Activated CD4-positive, alpha-beta memory T cell treated with anti-CD3 and anti-CD28 coated beads for 36 hours (primary cell): Measurements from ENCODE around the gene LCLAT1. TPM values are rescaled to one million over a fixed set of nuclear protein-coding genes. Genes with fewer than 3 reads are reported as not detected.

Source experiments
- CTCF ChIA-PET: fragments of 350-600 bp; sonication (Branson Sonifier 250); formaldehyde crosslinking; loops from one replicate; lab custom pipeline; 2021; ENCODE audit warnings: antibody characterized with exemption, inconsistent platforms; lab: Charles Lee
- POLR2A ChIA-PET: fragments of 350-600 bp; sonication (Branson Sonifier 250); formaldehyde crosslinking; loops from one replicate; lab custom pipeline; 2021; ENCODE audit warnings: antibody characterized with exemption; lab: Charles Lee
- DNase-seq: peaks from one replicate; pipeline ENCODE4 v3.0.0-alpha.2; 2020
- H3K27ac Mint-ChIP-seq: one replicate; pipeline ENCODE4 v1.8.0; 2021; ENCODE audit warnings: mixed read lengths
- H3K27me3 Mint-ChIP-seq: one replicate; pipeline ENCODE4 v1.8.0; 2021; ENCODE audit warnings: mixed read lengths
- H3K36me3 Mint-ChIP-seq: one replicate; pipeline ENCODE4 v1.8.0; 2021; ENCODE audit warnings: mixed read lengths
- H3K4me1 Mint-ChIP-seq: one replicate; pipeline ENCODE4 v1.8.0; 2021; ENCODE audit warnings: low read depth, mixed read lengths
- H3K4me3 Mint-ChIP-seq: one replicate; pipeline ENCODE4 v1.8.0; 2021; ENCODE audit warnings: mild to moderate bottlenecking, mixed read lengths
- H3K9me3 Mint-ChIP-seq: one replicate; pipeline ENCODE4 v1.8.0; 2021; ENCODE audit warnings: mixed read lengths
- intact Hi-C: fragments of 100-400 bp; cut with micrococcal nuclease; formaldehyde crosslinking; loops from one replicate; pipeline ENCODE4 v1.15.1; 2023
- total RNA-seq, 2 experiments: library from RNA; stranded (reverse); gene quantifications; one replicate each; pipeline ENCODE4 v1.2.3, GENCODE V29; 2021

Gene LCLAT1
- total RNA-seq = 10 to 100 TPM; 21.5 to 24.3 TPM

GRCh38 chr2:30447149-30448045 is at the start of gene LCLAT1:
Gene LCLAT1 (plus strand): TSS chr2:30447246. CDS start chr2:30525591, 78,345 bp downstream.
- Mint-ChIP-seq H3K9me3 (no peaks in the 10 kb centered on the region), H3K27ac (peak within 1 kb of the TSS; percentile 95), H3K27me3 (no peaks in the 10 kb centered on the region), H3K4me1 (peaks cover 24% of the 10 kb centered on the region), H3K4me3 (peak within 1 kb of the TSS; percentile 88), H3K36me3 (peaks cover 3% of the 10 kb centered on the region)
- ChIA-PET POLR2A (interaction anchor here (0.6 to 4.3 kb wide), 10 partner anchors 15 to 301 kb away, joined by 3 to 33 read pairs (median 9); partner anchors contain the start of genes LBH and YPEL5), CTCF (interaction anchor here (0.5 to 2.3 kb wide), 14 partner anchors 9 to 283 kb away, joined by 3 to 12 read pairs (median 4); no protein-coding TSS in a partner anchor)
- intact Hi-C loops = loop anchor here (1.0 to 10.0 kb wide), 7 partner anchors 25 to 1617 kb away; partner anchors contain the start of genes SPAST and YPEL5
- DNase-seq = peak; percentile 90

GRCh38 chr2:30398084-30398873 is 48.8 kb upstream of the LCLAT1 start:
- H3K27me3 Mint-ChIP-seq = no peaks in the 10 kb centered on the region
- no peaks in the 10 kb centered on the region for H3K36me3 Mint-ChIP-seq
- no peak overlapping the region for H3K4me3 Mint-ChIP-seq
- ChIA-PET CTCF (no interaction called here), POLR2A (no interaction called here)
- intact Hi-C loops = no loop called here
- H3K9me3 Mint-ChIP-seq = no peaks in the 10 kb centered on the region
- H3K27ac Mint-ChIP-seq = no peak overlapping the region
- DNase-seq = no peak
- H3K4me1 Mint-ChIP-seq = no peaks in the 10 kb centered on the region

GRCh38 chr2:30400151-30400954 is 46.7 kb upstream of the LCLAT1 start:
- Mint-ChIP-seq H3K9me3 (no peaks in the 10 kb centered on the region), H3K4me3 (no peak overlapping the region), H3K27me3 (no peaks in the 10 kb centered on the region), H3K36me3 (no peaks in the 10 kb centered on the region), H3K4me1 (peaks cover under 1% of the 10 kb centered on the region), H3K27ac (no peak overlapping the region)
- intact Hi-C loops = no loop called here
- no peak for DNase-seq
- POLR2A ChIA-PET = no interaction called here
- CTCF ChIA-PET = interaction anchor here (1.0 kb wide), 1 partner anchor 192 kb away, joined by 4 read pairs; no protein-coding TSS in a partner anchor

- H3K9me3 Mint-ChIP-seq = no peaks in the 10 kb centered on the region
- ChIA-PET POLR2A (no interaction called here), CTCF (interaction anchor here (1.3 to 2.1 kb wide), 2 partner anchors 238 to 309 kb away, joined by 3 to 7 read pairs; no protein-coding TSS in a partner anchor)
- no peak for DNase-seq
- intact Hi-C loops = no loop called here
- H3K27me3 Mint-ChIP-seq = no peaks in the 10 kb centered on the region
- no peak overlapping the region for H3K4me3 Mint-ChIP-seq
- peaks cover 2% of the 10 kb centered on the region for H3K4me1 Mint-ChIP-seq
- no peaks in the 10 kb centered on the region for H3K36me3 Mint-ChIP-seq
- H3K27ac Mint-ChIP-seq = no peak overlapping the region
Observed at GRCh38 chr2:30402441-30403182, 44.4 kb upstream of the LCLAT1 start.

GRCh38 chr2:30403592-30404312 is 43.3 kb upstream of the LCLAT1 start:
- Mint-ChIP-seq H3K36me3 (no peaks in the 10 kb centered on the region), H3K27ac (no peak overlapping the region), H3K4me3 (no peak overlapping the region), H3K27me3 (no peaks in the 10 kb centered on the region), H3K9me3 (no peaks in the 10 kb centered on the region), H3K4me1 (peaks cover 9% of the 10 kb centered on the region)
- intact Hi-C loops = no loop called here
- ChIA-PET CTCF (interaction anchor here (2.1 kb wide), 1 partner anchor 239 kb away, joined by 7 read pairs; no protein-coding TSS in a partner anchor), POLR2A (no interaction called here)
- DNase-seq = no peak

GRCh38 chr2:30404319-30405259 is 42.5 kb upstream of the LCLAT1 start:
- POLR2A ChIA-PET = no interaction called here
- Mint-ChIP-seq H3K36me3 (no peaks in the 10 kb centered on the region), H3K4me1 (peaks cover 17% of the 10 kb centered on the region), H3K9me3 (no peaks in the 10 kb centered on the region), H3K4me3 (no peak overlapping the region), H3K27me3 (no peaks in the 10 kb centered on the region), H3K27ac (no peak overlapping the region)
- intact Hi-C loops = no loop called here
- DNase-seq = no peak
- CTCF ChIA-PET = interaction anchor here (2.1 kb wide), 1 partner anchor 240 kb away, joined by 7 read pairs; no protein-coding TSS in a partner anchor

GRCh38 chr2:30405260-30405605 is 41.8 kb upstream of the LCLAT1 start:
- no peaks in the 10 kb centered on the region for H3K9me3 Mint-ChIP-seq

GRCh38 chr2:30406853-30407252 is 40.2 kb upstream of the LCLAT1 start:
- POLR2A ChIA-PET = no interaction called here
- Mint-ChIP-seq H3K27ac (no peak overlapping the region), H3K4me1 (peaks cover 37% of the 10 kb centered on the region), H3K9me3 (no peaks in the 10 kb centered on the region), H3K27me3 (no peaks in the 10 kb centered on the region), H3K36me3 (no peaks in the 10 kb centered on the region), H3K4me3 (no peak overlapping the region)
- CTCF ChIA-PET = no interaction called here
- DNase-seq = no peak
- intact Hi-C loops = no loop called here

More at GRCh38 chr2:30405260-30405605, 41.8 kb upstream of the LCLAT1 start:
- no peaks in the 10 kb centered on the region for H3K36me3 Mint-ChIP-seq
- H3K27me3 Mint-ChIP-seq = no peaks in the 10 kb centered on the region
- intact Hi-C loops = no loop called here
- H3K4me3 Mint-ChIP-seq = no peak overlapping the region
- peaks cover 23% of the 10 kb centered on the region for H3K4me1 Mint-ChIP-seq
- H3K27ac Mint-ChIP-seq = no peak overlapping the region
- CTCF ChIA-PET = no interaction called here
- POLR2A ChIA-PET = no interaction called here
- no peak for DNase-seq

- Mint-ChIP-seq H3K9me3 (no peaks in the 10 kb centered on the region), H3K27me3 (no peaks in the 10 kb centered on the region), H3K27ac (no peak overlapping the region), H3K36me3 (no peaks in the 10 kb centered on the region), H3K4me1 (peaks cover 37% of the 10 kb centered on the region), H3K4me3 (no peak overlapping the region)
- CTCF ChIA-PET = no interaction called here
- intact Hi-C loops = no loop called here
- POLR2A ChIA-PET = interaction anchor here (1.2 kb wide), 1 partner anchor 142 kb away, joined by 4 read pairs; no protein-coding TSS in a partner anchor
- no peak for DNase-seq
Observed at GRCh38 chr2:30408961-30409387, 38.1 kb upstream of the LCLAT1 start.
